Measurements from ENCODE around the gene ZNF592. TPM values are rescaled to one million over a fixed set of nuclear protein-coding genes. Genes with fewer than 3 reads are reported as not detected.
"Not testable (repeated sequence)": the region's sequence is repeated elsewhere in the genome, so short reads cannot be mapped to it uniquely, and the experiment has no call there.

The ZNF592 gene
- polyA plus RNA-seq, 1 donor from 2014 or later: 3.9 TPM

DNA sequence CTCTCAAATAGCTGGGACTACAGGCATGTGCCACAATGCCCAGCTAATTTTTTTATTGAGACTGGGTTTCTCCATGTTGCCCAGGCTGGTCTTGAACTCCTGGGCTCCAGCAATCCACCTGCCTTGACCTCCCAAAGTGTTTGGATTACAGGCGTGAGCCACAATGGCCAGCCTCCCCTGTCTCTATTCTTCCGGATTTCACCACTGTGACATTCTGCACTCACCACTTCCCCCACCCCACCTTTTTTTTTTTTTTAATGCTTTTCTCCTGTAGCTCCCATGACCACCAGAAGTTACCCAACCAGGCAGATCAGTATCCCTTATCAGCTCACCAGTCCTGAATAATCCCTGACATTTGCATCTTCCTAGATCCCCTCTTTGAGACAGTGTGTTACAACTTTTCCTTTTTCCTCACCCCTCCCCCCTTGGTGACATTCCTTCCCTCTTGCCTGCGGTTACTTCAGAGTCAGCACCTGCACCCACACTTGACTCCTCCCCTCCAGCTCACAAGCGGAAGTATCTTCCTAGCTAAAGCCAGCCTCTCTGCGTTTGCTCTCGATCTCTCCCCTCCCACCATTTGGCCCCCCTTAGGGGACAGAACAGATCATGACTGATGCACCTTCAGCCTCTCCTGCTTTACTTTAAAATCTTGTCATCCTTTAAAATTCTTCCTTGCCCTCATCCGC, 13.5 kb upstream of the ZNF592 start:
- Histone ChIP-seq H3K79me2 (replicated peaks; ENCODE audit: insufficient read depth, low read length) (no peaks in the 10 kb centered on the region), H4K20me1 (ENCODE audit: insufficient read depth) (no peaks in the 10 kb centered on the region), H3K27me3 (ENCODE audit: insufficient read depth, low read depth, low read length) (no peaks in the 10 kb centered on the region), H3K4me3 (ENCODE audit: low read length) (no peak overlapping the region), H3K27ac (ENCODE audit: low read length) (no peak overlapping the region), H3F3A (ENCODE audit: insufficient read depth, low read length, poor library complexity, severe bottlenecking) (no peaks in the 10 kb centered on the region), H3K9me2 (ENCODE audit: insufficient read depth, low read length) (no peaks in the 10 kb centered on the region), H3K4me2 (ENCODE audit: low read length) (no peak overlapping the region), H2AFZ (ENCODE audit: low read depth, low read length) (no peak overlapping the region), H3K9ac (ENCODE audit: low read length) (no peak overlapping the region), H3K36me3 (ENCODE audit: insufficient read depth, low read length) (no peaks in the 10 kb centered on the region), H3K9me3 (ENCODE audit: low read length) (no peaks in the 10 kb centered on the region)
- no peak for TF ChIP-seq RAD21 (conservative IDR thresholded peaks at IDR 0.05)
- TF ChIP-seq TAF1 (IDR thresholded peaks at IDR 0.05; ENCODE audit: low read depth): no peak
- no peak for TF ChIP-seq SMC3 (conservative IDR thresholded peaks at IDR 0.05; ENCODE audit: poor library complexity)
- no peak for TF ChIP-seq MXI1 (conservative IDR thresholded peaks at IDR 0.05; ENCODE audit: poor library complexity, severe bottlenecking)
- TF ChIP-seq EZH2 (IDR thresholded peaks at IDR 0.05; ENCODE audit: borderline replicate concordance, insufficient read depth, low read length, poor library complexity, severe bottlenecking): no peak

DNA sequence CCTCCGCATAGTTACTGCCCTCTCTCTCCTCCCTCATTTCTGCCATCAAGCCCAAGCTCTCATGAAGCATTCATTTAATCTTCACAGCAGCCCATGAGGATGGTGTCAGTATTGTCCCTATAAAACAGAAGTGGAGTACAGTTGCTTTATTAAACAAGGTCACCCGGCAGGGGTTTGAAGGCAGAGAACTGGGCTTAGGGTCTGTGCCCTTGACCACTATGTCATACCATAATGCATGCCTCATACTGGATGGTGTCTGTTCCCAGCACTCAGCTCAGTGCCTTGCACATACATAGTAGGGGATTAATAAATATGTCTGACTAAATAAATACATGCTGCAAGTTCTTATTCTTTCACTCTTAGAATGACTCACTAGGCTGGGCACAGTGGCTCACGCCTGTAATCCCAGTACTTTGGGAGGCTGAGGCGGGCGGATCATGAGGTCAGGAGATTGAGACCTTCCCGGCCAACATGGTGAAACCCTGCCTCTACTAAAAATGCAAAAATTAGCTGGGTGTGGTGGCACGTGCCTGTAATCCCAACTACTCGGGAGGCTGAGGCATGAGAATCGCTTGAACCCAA, 12.8 kb upstream of the ZNF592 start:
- H3K79me2 ChIP-seq (replicated peaks; ENCODE audit: insufficient read depth, low read length); H2AFZ ChIP-seq (ENCODE audit: low read depth, low read length); H4K20me1 ChIP-seq (ENCODE audit: insufficient read depth); H3F3A ChIP-seq (ENCODE audit: insufficient read depth, low read length, poor library complexity, severe bottlenecking); H3K9ac ChIP-seq (ENCODE audit: low read length); H3K9me2 ChIP-seq (ENCODE audit: insufficient read depth, low read length); H3K9me3 ChIP-seq (ENCODE audit: low read length); H3K36me3 ChIP-seq (ENCODE audit: insufficient read depth, low read length); H3K27ac ChIP-seq (ENCODE audit: low read length); H3K4me3 ChIP-seq (ENCODE audit: low read length); H3K4me2 ChIP-seq (ENCODE audit: low read length); H3K27me3 ChIP-seq (ENCODE audit: insufficient read depth, low read depth, low read length): not testable (repeated sequence)

DNA sequence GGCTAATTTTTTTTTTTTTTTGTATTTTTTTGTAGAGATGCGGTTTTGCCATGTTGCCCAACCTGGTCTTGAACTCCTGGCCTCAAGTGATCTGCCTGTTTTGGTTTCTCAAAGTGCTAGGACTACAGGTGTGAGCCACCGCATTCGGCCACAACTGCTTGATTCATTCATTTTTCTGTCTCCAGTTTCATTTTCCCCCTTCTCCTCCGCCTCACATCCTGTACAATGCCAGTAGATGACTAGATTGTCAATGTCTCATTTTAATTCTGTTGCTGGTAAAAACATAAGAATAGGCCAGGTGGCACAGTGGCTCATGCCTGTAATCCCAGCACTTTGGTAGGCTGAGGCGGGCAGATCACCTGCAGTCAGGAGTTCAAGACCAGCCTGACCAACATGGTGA, 12.0 kb upstream of the ZNF592 start:
- H3K4me2 ChIP-seq (ENCODE audit: low read length): no peak overlapping the region

More for the DNA sequence above, 12.0 kb upstream of the ZNF592 start:
- no peak for TF ChIP-seq EP300 (conservative IDR thresholded peaks at IDR 0.05; ENCODE audit: poor library complexity, severe bottlenecking)
- no peak for TF ChIP-seq EZH2 (IDR thresholded peaks at IDR 0.05; ENCODE audit: borderline replicate concordance, insufficient read depth, low read length, poor library complexity, severe bottlenecking)
- TF ChIP-seq, protein P1, sequence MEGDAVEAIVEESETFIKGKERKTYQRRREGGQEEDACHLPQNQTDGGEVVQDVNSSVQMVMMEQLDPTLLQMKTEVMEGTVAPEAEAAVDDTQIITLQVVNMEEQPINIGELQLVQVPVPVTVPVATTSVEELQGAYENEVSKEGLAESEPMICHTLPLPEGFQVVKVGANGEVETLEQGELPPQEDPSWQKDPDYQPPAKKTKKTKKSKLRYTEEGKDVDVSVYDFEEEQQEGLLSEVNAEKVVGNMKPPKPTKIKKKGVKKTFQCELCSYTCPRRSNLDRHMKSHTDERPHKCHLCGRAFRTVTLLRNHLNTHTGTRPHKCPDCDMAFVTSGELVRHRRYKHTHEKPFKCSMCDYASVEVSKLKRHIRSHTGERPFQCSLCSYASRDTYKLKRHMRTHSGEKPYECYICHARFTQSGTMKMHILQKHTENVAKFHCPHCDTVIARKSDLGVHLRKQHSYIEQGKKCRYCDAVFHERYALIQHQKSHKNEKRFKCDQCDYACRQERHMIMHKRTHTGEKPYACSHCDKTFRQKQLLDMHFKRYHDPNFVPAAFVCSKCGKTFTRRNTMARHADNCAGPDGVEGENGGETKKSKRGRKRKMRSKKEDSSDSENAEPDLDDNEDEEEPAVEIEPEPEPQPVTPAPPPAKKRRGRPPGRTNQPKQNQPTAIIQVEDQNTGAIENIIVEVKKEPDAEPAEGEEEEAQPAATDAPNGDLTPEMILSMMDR (IDR thresholded peaks at IDR 0.05; ENCODE audit: poor library complexity, severe bottlenecking): no peak
- no peak for TF ChIP-seq RAD21 (conservative IDR thresholded peaks at IDR 0.05)
- TF ChIP-seq, protein P2, sequence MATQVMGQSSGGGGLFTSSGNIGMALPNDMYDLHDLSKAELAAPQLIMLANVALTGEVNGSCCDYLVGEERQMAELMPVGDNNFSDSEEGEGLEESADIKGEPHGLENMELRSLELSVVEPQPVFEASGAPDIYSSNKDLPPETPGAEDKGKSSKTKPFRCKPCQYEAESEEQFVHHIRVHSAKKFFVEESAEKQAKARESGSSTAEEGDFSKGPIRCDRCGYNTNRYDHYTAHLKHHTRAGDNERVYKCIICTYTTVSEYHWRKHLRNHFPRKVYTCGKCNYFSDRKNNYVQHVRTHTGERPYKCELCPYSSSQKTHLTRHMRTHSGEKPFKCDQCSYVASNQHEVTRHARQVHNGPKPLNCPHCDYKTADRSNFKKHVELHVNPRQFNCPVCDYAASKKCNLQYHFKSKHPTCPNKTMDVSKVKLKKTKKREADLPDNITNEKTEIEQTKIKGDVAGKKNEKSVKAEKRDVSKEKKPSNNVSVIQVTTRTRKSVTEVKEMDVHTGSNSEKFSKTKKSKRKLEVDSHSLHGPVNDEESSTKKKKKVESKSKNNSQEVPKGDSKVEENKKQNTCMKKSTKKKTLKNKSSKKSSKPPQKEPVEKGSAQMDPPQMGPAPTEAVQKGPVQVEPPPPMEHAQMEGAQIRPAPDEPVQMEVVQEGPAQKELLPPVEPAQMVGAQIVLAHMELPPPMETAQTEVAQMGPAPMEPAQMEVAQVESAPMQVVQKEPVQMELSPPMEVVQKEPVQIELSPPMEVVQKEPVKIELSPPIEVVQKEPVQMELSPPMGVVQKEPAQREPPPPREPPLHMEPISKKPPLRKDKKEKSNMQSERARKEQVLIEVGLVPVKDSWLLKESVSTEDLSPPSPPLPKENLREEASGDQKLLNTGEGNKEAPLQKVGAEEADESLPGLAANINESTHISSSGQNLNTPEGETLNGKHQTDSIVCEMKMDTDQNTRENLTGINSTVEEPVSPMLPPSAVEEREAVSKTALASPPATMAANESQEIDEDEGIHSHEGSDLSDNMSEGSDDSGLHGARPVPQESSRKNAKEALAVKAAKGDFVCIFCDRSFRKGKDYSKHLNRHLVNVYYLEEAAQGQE (IDR thresholded peaks at IDR 0.05; ENCODE audit: borderline replicate concordance): no peak
- TF ChIP-seq TAF1 (IDR thresholded peaks at IDR 0.05; ENCODE audit: low read depth): no peak
- TF ChIP-seq POLR2AphosphoS5 (IDR thresholded peaks at IDR 0.05): no peak
- TF ChIP-seq MXI1 (conservative IDR thresholded peaks at IDR 0.05; ENCODE audit: poor library complexity, severe bottlenecking): no peak
- TF ChIP-seq SMC3 (conservative IDR thresholded peaks at IDR 0.05; ENCODE audit: poor library complexity): no peak
- H4K20me1 ChIP-seq (ENCODE audit: insufficient read depth): no peaks in the 10 kb centered on the region
- no peaks in the 10 kb centered on the region for H3K9me3 ChIP-seq (ENCODE audit: low read length)
- H3F3A ChIP-seq (ENCODE audit: insufficient read depth, low read length, poor library complexity, severe bottlenecking): no peaks in the 10 kb centered on the region
- H3K9ac ChIP-seq (ENCODE audit: low read length): no peak overlapping the region
- H2AFZ ChIP-seq (ENCODE audit: low read depth, low read length): no peak overlapping the region
- H3K27ac ChIP-seq (ENCODE audit: low read length): no peak overlapping the region
- no peaks in the 10 kb centered on the region for H3K36me3 ChIP-seq (ENCODE audit: insufficient read depth, low read length)
- H3K79me2 ChIP-seq (replicated peaks; ENCODE audit: insufficient read depth, low read length): no peaks in the 10 kb centered on the region
- no peak overlapping the region for H3K4me3 ChIP-seq (ENCODE audit: low read length)
- no peaks in the 10 kb centered on the region for H3K9me2 ChIP-seq (ENCODE audit: insufficient read depth, low read length)
- no peaks in the 10 kb centered on the region for H3K27me3 ChIP-seq (ENCODE audit: insufficient read depth, low read depth, low read length)
